VCaP (cell line): ENCODE measurements around the gene RHOT1.
A peak's percentile ranks its signal among the peaks of the same experiment; 100 is the strongest.
"Not testable (repeated sequence)": the region's sequence is repeated elsewhere in the genome, so short reads cannot be mapped to it uniquely, and the experiment has no call there.

Experiments
- H3K27ac ChIP-seq: fragments of 450-650 bp; 2 replicates; pipeline ENCODE4 v1.5.1; 2017
- CTCF ChIP-seq: fragments of 450-650 bp; conservative IDR thresholded peaks from 2 replicates; pipeline ENCODE4 v1.5.1; 2017; ENCODE audit warnings: mild to moderate bottlenecking, moderate library complexity

The RHOT1 gene

GRCh38 chr17:32117399-32117798 lies 24.9 kb upstream of the RHOT1 start:
- no peak for TF ChIP-seq CTCF

GRCh38 chr17:32118088-32118487 lies 24.2 kb upstream of the RHOT1 start:
- not testable (repeated sequence) for H3K27ac ChIP-seq

More at GRCh38 chr17:32117399-32117798, 24.9 kb upstream of the RHOT1 start:
- no peak overlapping the region for H3K27ac ChIP-seq

- H3K27ac ChIP-seq = no peak overlapping the region
- no peak for TF ChIP-seq CTCF
These were observed 23.5 kb upstream of the RHOT1 start for GRCh38 chr17:32118835-32119234.

GRCh38 chr17:32120141-32120540 lies 22.2 kb upstream of the RHOT1 start:
- H3K27ac ChIP-seq = no peak overlapping the region
- TF ChIP-seq CTCF = no peak

- no peak for TF ChIP-seq CTCF
- no peak overlapping the region for H3K27ac ChIP-seq
These were observed 21.6 kb upstream of the RHOT1 start for GRCh38 chr17:32120716-32121115.

GRCh38 chr17:32123782-32124181 lies 18.5 kb upstream of the RHOT1 start:
- H3K27ac ChIP-seq = peak overlapping the region; percentile 82; the same call in 1 of the 2 replicates
- TF ChIP-seq CTCF = no peak

GRCh38 chr17:32124985-32125847 lies 17.1 kb upstream of the RHOT1 start:
- no peak for TF ChIP-seq CTCF
- peak overlapping the region; percentile 82 for H3K27ac ChIP-seq

GRCh38 chr17:32125848-32126153 lies 16.5 kb upstream of the RHOT1 start:
- H3K27ac ChIP-seq = peak overlapping the region; percentile 82
- no peak for TF ChIP-seq CTCF
